CD14-positive monocyte (primary cell): ENCODE results near the gene PIEZO2. TPM values are rescaled to one million over a fixed set of nuclear protein-coding genes. Genes with fewer than 3 reads are reported as not detected.

ENCODE experiments used
- DNase-seq, 3 donors: peaks; one replicate each; pipeline ENCODE4 v3.0.0-alpha.2; 2011 to 2022
- H2AFZ ChIP-seq: 2 replicates; pipeline ENCODE4 v1.6.0; 2012; ENCODE audit warnings: mild to moderate bottlenecking, low read depth, low read length, inconsistent platforms; ENCODE audit not compliant: insufficient read depth, poor library complexity, severe bottlenecking
- H3K27ac ChIP-seq, 2 donors: 1 replicate in 1 of 2; 2 replicates in 1 of 2; pipeline ENCODE4 v1.5.1; 2012 to 2013; ENCODE audit warnings: low read length in 2 of 2, control low read depth in 1 of 2, inconsistent platforms in 1 of 2, low read depth in 1 of 2, mild to moderate bottlenecking in 1 of 2
- H3K27me3 ChIP-seq, 2 donors: one replicate each; pipeline versions ENCODE4 v1.6.0 to v1.6.1; 2011 to 2013; ENCODE audit warnings: low read length in 2 of 2; ENCODE audit not compliant: control insufficient read depth in 2 of 2, insufficient read depth in 2 of 2
- H3K36me3 ChIP-seq, 2 donors: replicated peaks in 1 of 2; 1 replicate in 1 of 2; 2 replicates in 1 of 2; pipeline versions ENCODE4 v1.5.1 to v1.6.1; 2012 to 2013; ENCODE audit warnings: low read length in 2 of 2, control low read depth in 1 of 2, inconsistent platforms in 1 of 2, mild to moderate bottlenecking in 1 of 2; ENCODE audit not compliant: insufficient read depth in 2 of 2, control insufficient read depth in 1 of 2
- H3K4me1 ChIP-seq, 2 donors: 1 replicate in 1 of 2; 2 replicates in 1 of 2; pipeline versions ENCODE4 v1.5.1 to v1.6.1; 2012 to 2013; ENCODE audit warnings: low read length in 2 of 2, control low read depth in 1 of 2, inconsistent platforms in 1 of 2, mild to moderate bottlenecking in 1 of 2, moderate library complexity in 1 of 2; ENCODE audit not compliant: insufficient read depth in 2 of 2, control insufficient read depth in 1 of 2
- H3K4me2 ChIP-seq: replicated peaks from 2 replicates; pipeline ENCODE3; 2012; ENCODE audit warnings: low read length, moderate library complexity, mild to moderate bottlenecking; ENCODE audit not compliant: poor library complexity, severe bottlenecking; ENCODE audit errors: extremely low read depth
- H3K4me3 ChIP-seq, 3 experiments: fragments of 200-600 bp in 1 of 3; sonication (generic) in 1 of 3; replicated peaks in 1 of 3; 1 replicate in 2 of 3; 2 replicates in 1 of 3; pipeline ENCODE4 v1.5.1; 2011 to 2013; ENCODE audit warnings: low read length in 3 of 3, mild to moderate bottlenecking in 3 of 3, control low read depth in 2 of 3, low read depth in 2 of 3, inconsistent platforms in 1 of 3, moderate library complexity in 1 of 3
- H3K79me2 ChIP-seq: 2 replicates; pipeline ENCODE4 v1.6.0; 2012; ENCODE audit warnings: mild to moderate bottlenecking, control low read depth, inconsistent platforms, low read length, moderate library complexity; ENCODE audit not compliant: insufficient read depth
- H3K9ac ChIP-seq: 2 replicates; pipeline ENCODE4 v1.6.0; 2017; ENCODE audit warnings: low read length, mild to moderate bottlenecking; ENCODE audit not compliant: insufficient read depth, poor library complexity, severe bottlenecking
- H3K9me3 ChIP-seq, 2 donors: replicated peaks in 1 of 2; 1 replicate in 1 of 2; 2 replicates in 1 of 2; pipeline versions ENCODE4 v1.5.1 to v1.6.1; 2012 to 2013; ENCODE audit warnings: low read length in 2 of 2, control low read depth in 1 of 2; ENCODE audit not compliant: control insufficient read depth in 1 of 2, insufficient read depth in 1 of 2
- H4K20me1 ChIP-seq: 2 replicates; pipeline ENCODE4 v1.6.0; 2012; ENCODE audit warnings: mild to moderate bottlenecking, low read length, control low read depth, moderate library complexity; ENCODE audit not compliant: insufficient read depth
- H3K27ac Mint-ChIP-seq, 7 donors: one replicate each; pipeline ENCODE4 v1.8.0; 2020; ENCODE audit warnings: mild to moderate bottlenecking in 7 of 7, mixed read lengths in 7 of 7, moderate library complexity in 6 of 7, inconsistent platforms in 2 of 7
- H3K27me3 Mint-ChIP-seq, 3 donors: one replicate each; pipeline ENCODE4 v1.8.0; 2021 to 2022; ENCODE audit warnings: low read depth in 3 of 3, mild to moderate bottlenecking in 3 of 3, mixed read lengths in 3 of 3, moderate library complexity in 3 of 3, inconsistent platforms in 1 of 3
- H3K36me3 Mint-ChIP-seq, 2 donors: one replicate each; pipeline ENCODE4 v1.8.0; 2020; ENCODE audit warnings: mixed read lengths in 2 of 2, inconsistent platforms in 1 of 2, mild to moderate bottlenecking in 1 of 2
- H3K4me1 Mint-ChIP-seq: one replicate; pipeline ENCODE4 v1.8.0; 2020; ENCODE audit warnings: mild to moderate bottlenecking, mixed read lengths
- H3K4me3 Mint-ChIP-seq, 2 donors: one replicate each; pipeline ENCODE4 v1.8.0; 2020; ENCODE audit warnings: mild to moderate bottlenecking in 2 of 2, mixed read lengths in 2 of 2, moderate library complexity in 1 of 2
- H3K9me3 Mint-ChIP-seq, 7 donors: one replicate each; pipeline ENCODE4 v1.8.0; 2020 to 2022; ENCODE audit warnings: mixed read lengths in 7 of 7, mild to moderate bottlenecking in 6 of 7, moderate library complexity in 6 of 7, inconsistent platforms in 2 of 7
- CTCF ChIP-seq: fragments of 200-600 bp; IDR thresholded peaks from one replicate; pipeline ENCODE4 v1.8.0; 2022; ENCODE audit warnings: antibody characterized with exemption, mild to moderate bottlenecking
- WGBS: methylation state at CpG from one replicate; pipeline ENCODE4 v1.1.5; 2013; ENCODE audit warnings: missing lambda C conversion rate; ENCODE audit not compliant: insufficient coverage; 5-methylcytosine and 5-hydroxymethylcytosine counted together
- intact Hi-C, 2 donors: fragments of 100-400 bp; cut with micrococcal nuclease; formaldehyde crosslinking; loops; one replicate each; pipeline versions ENCODE4 v1.15.0 to v1.15.1; 2023
- polyA plus RNA-seq, 3 donors: library from polyadenylated mRNA; depleted of rRNA in 1 of 3; unstranded in 2 of 3; stranded (reverse) in 1 of 3; fragments of 300-500 nt in 2 of 3; fragments of >200 nt in 1 of 3; fragmentation: Illumina TruSeq in 2 of 3; gene quantifications; 1 replicate in 2 of 3; 2 replicates in 1 of 3; pipeline ENCODE4 v1.2.3, GENCODE V29; 2012 to 2021

PIEZO2 gene
- polyA plus RNA-seq, 3 donors, result not detected

GRCh38 chr18:10768221-10768620 lies 381.1 kb downstream of the PIEZO2 start:
- peaks cover 0 to 2% (median 0%) of the 10 kb centered on the region in 7 donors for H3K9me3 Mint-ChIP-seq
- TF ChIP-seq CTCF, result no peak
- Histone ChIP-seq H2AFZ (no peak overlapping the region), H3K36me3 (no peaks in the 10 kb centered on the region), H3K79me2 (no peaks in the 10 kb centered on the region), H3K27ac (no peak overlapping the region), H3K4me3 (no peak overlapping the region), H3K4me2 (no peak overlapping the region), H3K4me1 (peaks cover 0 to 7% of the 10 kb centered on the region in 2 donors), H3K9ac (no peak overlapping the region), H3K27me3 (no peaks in the 10 kb centered on the region), H3K9me3 (no peaks in the 10 kb centered on the region), H4K20me1 (no peaks in the 10 kb centered on the region)
- intact Hi-C loops, result no loop called here
- peaks cover 1 to 11% (median 3%) of the 10 kb centered on the region in 3 donors for H3K27me3 Mint-ChIP-seq
- H3K4me3 Mint-ChIP-seq, result no peak overlapping the region
- no peaks in the 10 kb centered on the region for H3K36me3 Mint-ChIP-seq
- 96% methylated on average over 5 of the region's 5 CpGs for WGBS
- peaks cover 10% of the 10 kb centered on the region for H3K4me1 Mint-ChIP-seq
- DNase-seq, result no peak
- H3K27ac Mint-ChIP-seq, result no peak overlapping the region

- H3K27ac Mint-ChIP-seq, result no peak overlapping the region
- Histone ChIP-seq H2AFZ (no peak overlapping the region), H3K27ac (no peak overlapping the region), H3K9ac (no peak overlapping the region), H3K36me3 (no peaks in the 10 kb centered on the region), H3K9me3 (no peaks in the 10 kb centered on the region), H3K4me2 (no peak overlapping the region), H3K27me3 (no peaks in the 10 kb centered on the region), H4K20me1 (no peaks in the 10 kb centered on the region), H3K4me1 (peaks cover 0 to 7% of the 10 kb centered on the region in 2 donors), H3K79me2 (no peaks in the 10 kb centered on the region), H3K4me3 (no peak overlapping the region)
- no peak overlapping the region for H3K4me3 Mint-ChIP-seq
- WGBS, result 91% methylated on average over 1 of the region's 5 CpGs
- DNase-seq, result no peak
- TF ChIP-seq CTCF, result no peak
- peaks cover 1 to 11% (median 3%) of the 10 kb centered on the region in 3 donors for H3K27me3 Mint-ChIP-seq
- intact Hi-C loops, result no loop called here
- peaks cover 10% of the 10 kb centered on the region for H3K4me1 Mint-ChIP-seq
- peaks cover 0 to 3% (median 0%) of the 10 kb centered on the region in 7 donors for H3K9me3 Mint-ChIP-seq
- H3K36me3 Mint-ChIP-seq, result no peaks in the 10 kb centered on the region
Measured at GRCh38 chr18:10767658-10768057, 381.7 kb downstream of the PIEZO2 start.
